Mucosa of rectum (tissue), 2 donors: Measurements from ENCODE around the gene INO80B.

ENCODE experiments used
- H3K27ac ChIP-seq, 2 donors: one replicate each; pipeline ENCODE4 v1.7.0; 2013; ENCODE audit warnings: inconsistent platforms in 2 of 2, low read depth in 2 of 2, low read length in 2 of 2
- H3K27me3 ChIP-seq, 2 donors: one replicate each; pipeline ENCODE4 v1.7.0; 2013; ENCODE audit warnings: low read length in 2 of 2; ENCODE audit not compliant: control insufficient read depth in 2 of 2, insufficient read depth in 2 of 2
- H3K36me3 ChIP-seq, 2 donors: one replicate each; pipeline ENCODE4 v1.7.0; 2013; ENCODE audit warnings: low read length in 2 of 2; ENCODE audit not compliant: control insufficient read depth in 2 of 2, insufficient read depth in 2 of 2
- H3K4me1 ChIP-seq, 2 donors: one replicate each; pipeline ENCODE4 v1.7.0; 2013; ENCODE audit warnings: low read length in 2 of 2, mild to moderate bottlenecking in 1 of 2; ENCODE audit not compliant: control insufficient read depth in 2 of 2, insufficient read depth in 2 of 2
- H3K4me3 ChIP-seq, 2 donors: one replicate each; pipeline ENCODE4 v1.7.0; 2013; ENCODE audit warnings: low read length in 2 of 2
- H3K9ac ChIP-seq, 2 donors: one replicate each; pipeline ENCODE4 v1.7.0; 2013; ENCODE audit warnings: low read length in 2 of 2, low read depth in 1 of 2, mild to moderate bottlenecking in 1 of 2
- H3K9me3 ChIP-seq, 2 donors: one replicate each; pipeline ENCODE4 v1.7.0; 2013; ENCODE audit warnings: low read length in 2 of 2; ENCODE audit not compliant: control insufficient read depth in 2 of 2
- donor health status: healthy.
- donor health status: Normal muscosa, but diverticular disease.

The INO80B gene

GRCh38 chr2:74501335-74502071, 46.6 kb downstream of the INO80B start:
- Histone ChIP-seq H3K4me1 (peaks cover 47 to 49% of the 10 kb centered on the region in 2 donors), H3K27me3 (peaks cover 14 to 34% of the 10 kb centered on the region in 2 donors), H3K36me3 (peaks cover 7 to 12% of the 10 kb centered on the region in 2 donors), H3K27ac (no peak overlapping the region), H3K9ac (no peak overlapping the region), H3K4me3 (peak overlapping the region; percentile 85 to 90), H3K9me3 (no peaks in the 10 kb centered on the region)

DNA sequence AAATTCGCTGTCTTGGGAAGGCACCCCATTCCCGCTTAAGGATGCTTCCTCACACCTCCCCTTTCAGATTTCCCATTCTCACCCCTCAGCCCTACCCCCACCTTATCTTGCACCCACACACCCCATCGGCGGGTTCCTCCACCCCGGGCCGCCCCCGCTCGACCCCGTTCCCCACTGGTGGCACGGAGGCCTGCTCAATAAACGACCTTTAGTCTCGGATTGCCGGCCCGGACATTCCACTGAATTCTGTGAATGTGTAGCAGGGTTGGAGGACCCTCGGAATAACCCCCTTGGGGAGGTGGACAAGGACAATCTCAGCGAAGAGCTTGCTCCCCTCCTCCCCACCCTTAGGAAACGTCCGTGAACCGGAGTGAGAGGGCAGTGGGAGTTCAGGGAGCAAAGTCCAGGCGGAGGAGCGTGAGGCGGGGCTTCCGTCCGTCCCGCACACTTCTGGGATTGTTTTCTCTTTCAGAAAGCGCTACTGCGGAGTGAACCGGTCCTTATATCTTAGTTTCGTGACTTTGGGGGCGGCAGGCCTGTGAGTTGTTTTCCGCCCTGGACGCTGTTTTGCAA, 47.3 kb downstream of the INO80B start:
- peaks cover 54% of the 10 kb centered on the region in 2 donors for H3K4me1 ChIP-seq

DNA sequence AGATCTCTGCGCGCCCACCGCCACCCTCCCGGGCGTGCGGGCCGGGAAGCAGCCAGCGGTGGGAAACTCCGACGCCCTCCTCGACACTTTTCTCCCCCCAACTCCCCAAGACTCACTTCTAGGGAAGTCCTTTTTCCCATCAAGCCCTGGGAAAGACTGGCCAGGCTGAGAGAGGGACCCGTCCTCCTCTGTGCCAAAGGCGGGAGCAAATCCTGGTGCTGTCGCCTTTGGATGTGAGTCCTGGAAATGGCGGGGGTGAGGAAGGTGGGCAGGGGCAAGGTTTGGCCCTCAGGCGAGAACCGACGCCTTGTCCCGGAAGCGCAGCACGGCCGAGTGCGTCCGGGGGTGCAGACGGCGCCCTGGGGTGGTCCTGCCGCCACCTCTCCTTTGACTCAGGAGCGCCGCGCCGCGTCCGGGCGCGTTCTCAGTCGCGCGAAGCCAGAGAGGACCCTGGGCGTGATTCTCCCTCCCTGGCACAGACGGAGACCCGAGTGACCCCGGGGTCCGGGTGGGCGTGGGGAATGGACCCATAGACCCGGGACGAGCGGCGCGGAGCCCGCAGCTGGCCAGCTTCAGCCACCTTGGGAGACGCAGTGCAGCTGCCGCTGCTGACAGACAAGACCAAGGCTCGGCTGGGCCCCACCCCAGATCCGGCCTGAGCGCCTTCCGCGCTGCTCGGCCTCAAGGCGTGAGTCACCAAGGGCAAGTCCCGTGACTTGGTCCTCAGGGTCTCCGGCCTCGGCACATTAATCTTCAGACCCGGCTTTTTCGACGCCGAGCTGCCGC, 48.0 kb downstream of the INO80B start:
- peak overlapping the region; percentile 92 to 94 for H3K9ac ChIP-seq
- peaks cover 14 to 24% of the 10 kb centered on the region in 2 donors for H3K27me3 ChIP-seq

More for the DNA sequence above, 47.3 kb downstream of the INO80B start:
- Histone ChIP-seq H3K36me3 (peaks cover 7 to 12% of the 10 kb centered on the region in 2 donors), H3K27ac (peak overlapping the region; percentile 86 to 91), H3K4me3 (peak overlapping the region; percentile 85 to 90), H3K9me3 (no peaks in the 10 kb centered on the region), H3K9ac (peak overlapping the region; percentile 92 to 94), H3K27me3 (peaks cover 14 to 31% of the 10 kb centered on the region in 2 donors)

GRCh38 chr2:74503506-74504475, 48.9 kb downstream of the INO80B start:
- Histone ChIP-seq H3K4me1 (peaks cover 41 to 48% of the 10 kb centered on the region in 2 donors), H3K9me3 (no peaks in the 10 kb centered on the region), H3K36me3 (peaks cover 7 to 12% of the 10 kb centered on the region in 2 donors), H3K9ac (peak overlapping the region; percentile 92 to 94), H3K27me3 (peaks cover 10 to 15% of the 10 kb centered on the region in 2 donors), H3K27ac (peak overlapping the region; percentile 86 to 91), H3K4me3 (peak overlapping the region; percentile 85 to 90)

More for the DNA sequence above, 48.0 kb downstream of the INO80B start:
- Histone ChIP-seq H3K9me3 (no peaks in the 10 kb centered on the region), H3K4me1 (peaks cover 49 to 51% of the 10 kb centered on the region in 2 donors), H3K4me3 (peak overlapping the region; percentile 85 to 90), H3K27ac (peak overlapping the region; percentile 86 to 91), H3K36me3 (peaks cover 7 to 12% of the 10 kb centered on the region in 2 donors)

DNA sequence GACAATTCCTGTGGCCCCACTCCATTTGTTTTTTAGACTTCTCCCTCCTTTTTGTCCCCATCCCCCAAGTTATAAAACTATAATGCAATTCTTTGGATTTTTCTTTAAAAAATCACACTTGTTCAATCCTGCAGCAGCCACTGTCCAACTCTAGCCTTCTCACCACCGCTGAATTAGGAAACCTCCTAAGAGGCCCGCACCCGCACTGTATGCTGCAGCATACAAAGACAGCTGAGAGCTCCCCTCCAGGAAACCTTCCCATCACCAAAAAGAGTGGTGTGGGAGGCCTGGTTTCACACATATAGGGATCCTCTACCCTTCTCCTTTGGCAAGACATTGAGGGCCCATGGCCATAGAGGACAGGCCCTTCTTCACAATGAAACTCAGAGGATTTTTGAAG, 49.7 kb downstream of the INO80B start:
- no peak overlapping the region for H3K27ac ChIP-seq
- no peak overlapping the region for H3K9ac ChIP-seq
- H3K9me3 ChIP-seq, result no peaks in the 10 kb centered on the region
- H3K4me1 ChIP-seq, result peaks cover 34 to 40% of the 10 kb centered on the region in 2 donors
- H3K36me3 ChIP-seq, result peaks cover 7 to 12% of the 10 kb centered on the region in 2 donors
- peaks cover 8 to 9% of the 10 kb centered on the region in 2 donors for H3K27me3 ChIP-seq
- H3K4me3 ChIP-seq, result no peak overlapping the region

DNA sequence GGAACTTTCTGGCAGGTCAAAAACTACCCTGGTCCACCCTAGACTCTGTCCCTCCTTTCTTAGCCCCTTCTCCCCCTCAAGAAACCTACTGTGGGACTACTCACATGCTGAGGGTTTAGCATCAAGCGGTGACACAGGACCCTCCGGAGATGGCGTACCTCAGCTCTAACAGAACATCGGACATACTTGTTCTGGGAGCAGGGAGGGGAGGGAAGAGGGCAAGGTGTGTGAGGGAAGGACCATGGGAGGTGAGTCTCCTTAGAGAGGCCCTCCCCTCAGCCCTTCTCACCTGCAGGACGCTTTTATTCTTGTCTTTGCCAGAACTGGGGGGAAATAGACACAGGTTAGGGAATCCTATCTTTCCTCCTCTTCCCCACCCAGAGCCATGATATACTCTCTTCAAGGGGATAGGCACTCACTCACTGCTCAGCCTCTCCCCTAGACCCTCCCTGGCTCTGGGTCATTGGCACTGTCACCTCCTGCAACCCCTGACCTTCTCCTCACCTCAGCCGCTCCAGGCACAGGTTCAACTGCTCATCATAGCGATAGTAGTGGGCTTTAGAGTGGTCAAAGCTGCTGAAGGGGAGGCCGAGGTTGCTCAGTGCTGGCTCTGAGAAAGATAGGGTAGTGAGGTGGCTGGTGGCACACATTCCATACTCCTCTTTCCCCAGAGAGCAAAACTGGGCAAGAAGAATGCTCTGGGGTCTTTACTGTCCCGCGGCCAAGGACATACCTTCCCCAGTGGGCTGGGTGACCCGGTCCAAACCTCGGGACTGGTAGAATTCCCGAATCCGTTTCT, 50.8 kb downstream of the INO80B start:
- Histone ChIP-seq H3K9me3 (no peaks in the 10 kb centered on the region), H3K4me3 (peak overlapping the region; percentile 2 to 41), H3K9ac (no peak overlapping the region), H3K27ac (no peak overlapping the region), H3K4me1 (peaks cover 29 to 36% of the 10 kb centered on the region in 2 donors), H3K27me3 (peaks cover 9 to 10% of the 10 kb centered on the region in 2 donors), H3K36me3 (peaks cover 7 to 12% of the 10 kb centered on the region in 2 donors)

DNA sequence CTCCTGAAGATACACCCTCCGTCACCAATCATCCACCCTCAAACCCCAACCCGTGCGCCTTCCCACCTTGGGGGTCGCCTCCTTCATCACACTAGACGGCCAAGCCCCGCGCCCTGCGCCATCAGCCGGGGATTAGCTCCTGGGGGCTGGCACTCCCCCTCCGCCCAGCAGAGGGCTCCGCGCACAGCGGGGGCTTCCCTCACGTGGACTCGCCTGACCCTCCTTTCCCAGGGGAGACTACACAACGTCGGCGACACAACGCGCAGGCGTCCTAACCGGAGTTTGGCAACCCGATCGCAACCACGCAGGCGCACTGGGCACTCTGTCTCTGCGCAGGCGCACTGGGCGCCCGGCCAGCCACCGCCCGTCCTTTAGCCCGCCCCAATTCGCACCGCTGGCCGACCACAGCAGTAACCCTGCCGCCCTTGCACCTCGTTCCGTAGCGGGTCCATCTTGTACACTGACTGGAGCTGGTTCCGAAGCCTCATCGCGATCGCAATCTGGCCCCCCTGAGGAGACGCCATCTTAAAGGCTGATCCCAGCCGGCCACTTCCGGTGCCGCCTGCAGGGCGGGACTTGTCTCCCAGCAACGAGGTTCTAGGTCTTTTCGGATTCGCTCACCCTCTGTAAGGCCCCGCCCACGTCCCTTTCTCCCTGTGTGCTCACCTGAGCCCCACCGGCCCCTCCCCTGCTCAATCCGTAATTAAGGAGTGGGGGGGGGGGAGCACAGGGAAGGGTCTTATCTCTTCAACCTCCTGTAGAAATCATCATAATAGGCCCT, 52.4 kb downstream of the INO80B start, which contains the start of gene PCGF1:
Gene PCGF1, minus strand, starts transcription at position 551 of the 781 bp plus-strand sequence. Its CDS starts 27 bp downstream, at position 524.
- peaks cover 24 to 36% of the 10 kb centered on the region in 2 donors for H3K4me1 ChIP-seq
- peaks cover 7 to 12% of the 10 kb centered on the region in 2 donors for H3K36me3 ChIP-seq
- peak within 1 kb of the TSS; percentile 100 for H3K27ac ChIP-seq
- no peaks in the 10 kb centered on the region for H3K9me3 ChIP-seq
- peak within 1 kb of the TSS; percentile 99 to 100 for H3K9ac ChIP-seq
- peak within 1 kb of the TSS; percentile 97 to 100 for H3K4me3 ChIP-seq
- H3K27me3 ChIP-seq, result peaks cover 22 to 23% of the 10 kb centered on the region in 2 donors
